Activated CD8-positive, alpha-beta memory T cell treated with anti-CD3 and anti-CD28 coated beads for 24 hours (primary cell): Measurements from ENCODE around the gene BCAT1.
"Not testable (repeated sequence)": the region's sequence is repeated elsewhere in the genome, so short reads cannot be mapped to it uniquely, and the experiment has no call there.

Experiments
- DNase-seq: peaks from one replicate; pipeline ENCODE4 v3.0.0-alpha.2; 2020

BCAT1 gene

DNA sequence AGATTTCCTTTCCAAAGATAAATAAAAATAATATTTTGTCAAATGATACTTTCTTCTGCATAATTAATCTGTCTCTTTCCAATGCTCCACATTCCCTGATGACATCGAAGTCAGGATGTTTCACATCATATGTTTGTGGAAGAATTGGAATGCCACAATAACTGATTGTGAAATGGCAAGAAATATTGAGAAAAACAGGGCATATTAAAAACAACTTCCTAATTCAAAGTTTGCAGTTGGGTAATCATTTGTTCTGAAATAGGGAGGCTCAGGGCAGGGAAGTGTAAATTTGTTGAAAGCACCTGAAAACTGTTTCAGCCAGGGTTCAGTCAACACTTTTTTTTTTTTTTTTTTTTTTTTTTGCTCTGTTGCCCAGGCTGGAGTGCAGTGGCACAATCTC, 50.7 kb downstream of the BCAT1 start:
- DNase-seq = no peak

- no peak for DNase-seq
Measured at GRCh38 chr12:24896171-24896570, 52.7 kb downstream of the BCAT1 start.

GRCh38 chr12:24895612-24896011, 53.3 kb downstream of the BCAT1 start:
- DNase-seq = no peak

- DNase-seq = no peak
Measured at GRCh38 chr12:24894879-24895278, 54.0 kb downstream of the BCAT1 start.

DNA sequence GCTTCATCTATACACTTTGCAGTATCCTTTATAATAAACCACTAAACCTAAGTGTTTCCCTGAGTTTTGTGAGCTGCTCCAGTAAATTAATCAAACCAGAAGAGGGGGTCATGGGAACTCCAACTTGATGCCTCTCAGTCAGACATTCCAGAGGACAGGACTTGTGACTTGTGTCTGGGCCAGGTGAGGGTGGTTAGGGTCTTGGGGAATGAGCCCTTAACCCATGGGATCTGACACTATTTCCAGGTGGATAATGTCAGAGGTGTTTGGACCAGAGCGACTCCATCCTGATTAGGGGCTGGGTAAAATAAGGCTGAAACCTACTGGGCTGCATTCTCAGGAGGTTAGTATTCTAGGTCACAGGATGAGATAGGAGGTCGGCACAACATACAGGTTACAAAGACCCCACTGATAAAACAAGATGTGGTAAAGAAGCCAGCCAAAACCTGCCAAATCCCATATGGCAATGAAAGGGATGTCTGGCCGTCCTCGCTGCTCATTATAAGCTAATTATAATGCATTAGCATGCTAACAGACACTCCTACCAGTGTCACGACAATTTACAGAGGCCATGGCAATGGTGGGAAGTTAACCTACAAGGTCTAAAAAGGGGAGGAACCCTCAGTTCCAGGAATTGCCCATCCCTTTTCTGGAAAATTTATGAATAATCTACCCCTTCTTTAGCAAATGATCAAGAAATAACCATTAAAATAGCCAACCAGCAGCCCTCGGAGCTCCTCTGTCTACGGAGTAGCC, 58.7 kb downstream of the BCAT1 start:
- DNase-seq = no peak

GRCh38 chr12:24889411-24889810, 59.5 kb downstream of the BCAT1 start:
- no peak for DNase-seq

- no peak for DNase-seq
Measured at GRCh38 chr12:24888813-24889212, 60.1 kb downstream of the BCAT1 start.

DNA sequence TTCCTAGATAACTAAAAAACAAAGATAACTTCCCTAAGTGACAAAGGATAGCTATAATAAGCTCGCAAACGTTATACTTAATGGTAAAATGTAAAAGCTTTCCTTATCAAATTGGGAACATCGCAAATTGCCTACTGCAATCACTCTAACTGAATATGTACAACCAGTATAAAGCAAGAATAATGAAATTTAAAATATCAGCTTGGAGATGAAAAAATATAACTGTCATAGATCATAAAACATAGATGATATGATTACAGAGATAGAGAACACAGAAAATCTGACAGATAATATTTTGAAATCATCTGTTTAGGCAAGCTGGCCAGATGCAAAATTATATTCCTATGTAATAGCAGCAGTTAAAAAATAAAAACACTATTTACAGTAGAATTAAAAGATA, 64.0 kb downstream of the BCAT1 start:
- no peak for DNase-seq

- DNase-seq = no peak
Measured at GRCh38 chr12:24881724-24882371, 67.1 kb downstream of the BCAT1 start.

DNA sequence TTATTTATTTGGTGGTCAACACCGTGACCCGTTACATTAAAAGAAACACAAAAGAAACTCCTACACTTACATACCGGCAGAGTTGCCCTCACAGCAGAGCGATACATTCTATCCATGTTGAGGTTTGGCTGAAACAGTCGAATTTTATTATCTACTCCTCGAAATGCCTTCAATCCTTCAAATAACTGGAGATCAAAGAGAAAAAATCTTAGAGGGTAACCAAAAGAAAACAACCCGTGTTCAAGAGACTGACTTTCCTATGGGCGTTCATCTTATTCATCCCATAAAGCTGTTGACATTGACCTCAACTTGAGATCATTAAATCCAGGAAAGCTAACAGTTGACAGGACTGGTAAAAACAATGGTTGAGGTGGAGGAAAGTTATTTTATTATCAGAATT, 67.7 kb downstream of the BCAT1 start:
- DNase-seq = no peak

DNA sequence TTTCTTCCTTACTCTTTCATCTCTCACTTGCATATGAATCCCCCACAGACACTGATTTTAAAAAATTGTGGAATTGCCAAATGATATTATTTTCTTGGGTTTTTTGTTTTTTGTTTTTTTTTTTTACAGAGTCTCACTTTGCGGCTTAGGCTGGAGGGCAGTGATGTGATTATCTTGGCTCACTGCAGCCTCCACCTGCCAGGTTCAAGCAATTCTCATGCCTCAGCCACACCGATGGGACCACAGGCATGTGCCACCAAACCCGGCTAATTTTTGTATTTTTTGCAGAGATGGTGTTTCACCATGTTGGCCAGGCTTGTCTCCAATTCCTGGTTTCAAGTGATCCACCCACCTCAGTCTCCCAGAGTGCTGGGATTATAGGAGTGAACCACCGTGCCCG, 68.2 kb downstream of the BCAT1 start:
- no peak for DNase-seq

GRCh38 chr12:24879644-24880043, 69.3 kb downstream of the BCAT1 start:
- no peak for DNase-seq

GRCh38 chr12:24875014-24875413, 73.9 kb downstream of the BCAT1 start:
- no peak for DNase-seq

- no peak for DNase-seq
Measured at GRCh38 chr12:24872211-24872610, 76.7 kb downstream of the BCAT1 start.

GRCh38 chr12:24866139-24866538, 82.8 kb downstream of the BCAT1 start:
- not testable (repeated sequence) for DNase-seq

DNA sequence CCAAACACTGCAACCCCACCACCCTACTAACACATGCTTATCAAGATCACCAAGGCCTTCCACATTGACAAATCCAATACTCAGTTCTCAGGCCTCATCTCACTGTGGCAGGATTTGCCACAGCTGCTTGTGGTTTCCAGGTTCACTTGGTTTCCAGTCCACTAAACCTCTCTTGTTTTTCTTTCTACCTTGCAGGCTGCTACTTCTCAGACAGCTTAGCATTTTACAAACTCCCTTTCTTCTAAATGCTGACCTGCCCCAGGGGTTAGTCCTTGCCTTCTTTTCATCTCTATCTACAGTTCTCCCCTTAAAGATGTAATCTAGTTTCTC, 84.1 kb downstream of the BCAT1 start:
- no peak for DNase-seq

DNA sequence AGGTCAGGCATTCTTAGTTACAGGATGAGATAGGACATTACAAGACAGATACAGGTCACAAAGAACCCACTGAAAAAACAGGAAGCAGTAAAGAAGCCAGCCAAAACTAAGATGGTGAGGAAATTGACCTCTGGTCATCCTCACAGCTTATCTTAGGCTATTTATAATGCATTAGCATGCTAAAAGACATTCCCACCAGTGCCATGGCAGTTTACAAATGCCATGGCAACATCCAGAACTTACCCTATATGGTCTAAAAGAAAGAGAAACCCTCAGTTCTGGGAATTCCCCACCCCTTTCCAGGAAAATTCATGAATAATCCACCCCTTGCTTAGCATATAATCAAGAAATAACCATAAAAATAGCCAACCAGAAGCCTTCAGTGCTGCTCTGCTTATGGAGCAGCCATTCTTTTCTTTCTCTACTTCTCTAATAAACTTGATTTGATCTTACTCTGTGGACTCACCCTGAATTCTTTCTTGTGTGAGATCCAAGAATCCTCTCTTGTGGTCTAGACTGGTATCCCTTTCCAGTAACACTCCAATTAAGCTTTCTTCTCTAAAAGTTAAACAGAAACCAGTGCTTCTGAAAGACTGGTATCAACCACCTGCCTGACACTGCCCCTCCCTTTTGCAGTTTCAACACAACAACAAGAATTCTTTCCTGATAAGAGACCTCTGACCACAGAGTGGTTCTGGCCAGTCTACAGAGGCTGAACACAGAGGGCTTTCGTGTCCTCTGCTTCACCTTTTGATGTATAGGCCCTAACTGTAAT, 86.9 kb downstream of the BCAT1 start:
- no peak for DNase-seq

DNA sequence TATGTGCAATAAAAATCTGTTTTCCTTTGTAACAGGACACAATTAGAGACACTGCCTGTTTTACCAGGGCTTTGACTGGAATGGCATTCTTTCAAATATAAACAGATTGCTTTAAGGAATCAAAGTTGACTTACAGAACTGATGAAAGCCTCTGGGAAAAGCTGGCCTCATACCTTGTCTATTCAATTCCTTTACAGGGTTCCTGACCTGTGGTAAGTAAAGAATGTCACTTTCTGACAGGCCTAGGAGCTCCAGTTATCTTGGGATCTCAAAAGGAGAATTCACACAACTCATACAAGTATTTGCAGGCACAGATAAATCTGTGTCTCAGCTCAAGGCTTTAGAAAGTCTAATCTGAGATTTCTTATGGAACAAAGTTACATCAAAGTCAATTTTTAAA, 88.4 kb downstream of the BCAT1 start:
- DNase-seq = no peak

DNA sequence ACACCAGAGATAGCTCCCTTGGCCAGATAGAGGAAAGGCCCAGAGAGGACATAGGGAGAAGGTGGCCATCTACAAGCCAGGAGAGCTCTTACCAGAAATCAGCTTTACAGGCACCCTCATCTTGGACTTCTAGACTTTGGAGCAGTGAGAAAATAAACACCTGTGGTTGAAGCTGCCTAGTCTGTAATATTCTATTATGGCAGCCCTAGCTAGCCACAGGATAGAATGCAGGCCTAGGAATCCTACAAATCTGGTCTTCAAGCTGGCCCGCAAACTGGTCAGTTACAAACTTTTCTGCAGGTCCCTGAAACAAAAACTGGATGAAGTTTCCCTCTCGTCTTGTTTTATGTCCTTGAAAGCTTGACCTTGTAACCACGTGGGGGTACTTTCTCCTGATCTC, 92.4 kb downstream of the BCAT1 start:
- no peak for DNase-seq

DNA sequence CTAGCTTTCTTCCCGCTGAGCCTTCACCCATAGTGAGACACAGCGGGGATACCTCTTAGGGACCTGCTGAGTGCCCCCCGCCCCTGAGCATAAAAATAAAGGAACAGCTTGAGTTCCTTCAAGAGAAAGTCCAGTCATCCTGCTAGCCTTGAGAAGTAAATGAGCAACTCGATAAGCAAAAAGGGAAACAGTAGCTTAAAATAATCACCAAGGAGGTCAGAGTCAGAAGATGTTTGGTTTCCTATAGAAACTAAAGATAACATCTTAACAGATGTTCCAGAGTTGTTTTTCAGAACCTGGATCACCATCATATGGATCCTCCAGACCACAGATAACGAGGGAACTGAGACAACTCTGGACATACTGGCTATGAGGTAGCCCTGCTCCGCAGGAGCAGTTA, 94.0 kb downstream of the BCAT1 start:
- no peak for DNase-seq

DNA sequence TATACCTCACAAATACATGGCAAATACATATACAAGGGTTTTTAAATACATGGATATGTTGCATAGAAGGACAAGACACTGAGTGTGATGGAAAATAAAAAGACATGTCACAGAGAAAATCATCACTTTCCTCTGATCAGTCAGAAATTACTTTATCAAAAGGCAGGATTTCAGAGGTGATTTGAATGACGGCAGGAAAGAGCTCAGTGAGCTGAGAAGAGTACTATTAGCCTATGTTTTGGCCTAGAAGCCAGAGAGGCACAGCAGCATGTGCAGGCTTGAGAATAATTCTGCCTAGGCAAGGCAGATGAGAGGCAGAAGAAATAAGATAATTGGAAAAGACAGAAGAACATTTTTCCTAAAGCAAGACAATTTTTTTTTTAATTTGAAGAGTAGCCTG, 94.9 kb downstream of the BCAT1 start:
- no peak for DNase-seq

- no peak for DNase-seq
Measured at GRCh38 chr12:24853588-24853987, 95.3 kb downstream of the BCAT1 start.

- DNase-seq = no peak
Measured at GRCh38 chr12:24853094-24853493, 95.8 kb downstream of the BCAT1 start.

DNA sequence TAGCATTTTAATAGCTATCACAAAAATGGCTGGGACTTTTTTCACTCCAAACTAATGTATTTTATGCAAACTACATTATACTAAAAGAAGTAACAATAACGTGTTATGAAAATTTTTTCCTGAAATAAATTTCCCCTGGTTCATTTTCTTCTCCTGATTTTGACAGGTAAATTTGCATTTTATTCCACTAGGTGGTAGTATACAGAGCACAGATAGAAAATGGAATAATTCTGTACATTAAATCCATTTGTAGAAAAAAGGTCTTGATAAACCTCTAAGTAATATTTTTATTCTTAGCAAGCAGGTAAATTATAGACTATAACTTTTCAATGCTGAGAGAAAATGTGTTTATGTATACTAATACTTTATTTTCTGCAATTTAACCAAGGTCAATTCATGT, 96.5 kb downstream of the BCAT1 start:
- DNase-seq = no peak
